ENCODE results near the gene PRCP.

PRCP gene

GRCh38 chr11:82901922-82902485 is 1.8 kb upstream of the PRCP start:
- POLR2A ChIA-PET, result interaction anchor here (1.1 to 1.3 kb wide), 2 partner anchors 292 to 384 kb away, joined by 3 read pairs; partner anchors contain the start of genes ANKRD42 and CCDC90B
- H3K9me3 ChIP-seq (ENCODE audit: control extremely low read depth in 1 of 5, control insufficient read depth in 4 of 5, insufficient read depth in 2 of 5, low read depth in 1 of 5, low read length in 4 of 5), result no peaks in the 10 kb centered on the region
- peak overlapping the region; percentile 69 to 94 (median 78) for H3K4me3 ChIP-seq (ENCODE audit: control insufficient read depth in 1 of 7, extremely low read depth in 1 of 7, insufficient read depth in 4 of 7, low read depth in 2 of 7, low read length in 6 of 7)
- H3K27me3 ChIP-seq (replicated peaks in 2 of 5; ENCODE audit: control insufficient read depth in 4 of 5, insufficient read depth in 5 of 5, low read length in 4 of 5), result no peaks in the 10 kb centered on the region
- 1% methylated on average over 11 of the region's 15 CpGs for WGBS (ENCODE audit: insufficient coverage)
- H3K36me3 ChIP-seq (ENCODE audit: control insufficient read depth in 4 of 4, insufficient read depth in 4 of 4, low read length in 3 of 4), result no peaks in the 10 kb centered on the region
- CTCF ChIA-PET, result interaction anchor here (0.6 to 3.5 kb wide), 12 partner anchors 9 to 394 kb away, joined by 3 to 43 read pairs (median 4); no protein-coding TSS in a partner anchor
- H3K27ac ChIP-seq (ENCODE audit: insufficient read depth in 1 of 2, low read depth in 1 of 2, low read length in 2 of 2, poor library complexity in 1 of 2, severe bottlenecking in 2 of 2), result peak overlapping the region in 1 of 2 experiments; percentile 94
- peaks cover 13 to 43% (median 35%) of the 10 kb centered on the region in 4 experiments for H3K4me1 ChIP-seq (ENCODE audit: control extremely low read depth in 1 of 4, control insufficient read depth in 4 of 4, insufficient read depth in 4 of 4, low read length in 3 of 4)
- DNase-seq, result no peak

- POLR2A ChIA-PET, result interaction anchor here (0.7 to 1.3 kb wide), 3 partner anchors 34 to 385 kb away, joined by 3 read pairs; partner anchors contain the start of genes ANKRD42 and CCDC90B
- Histone ChIP-seq H3K4me1 (ENCODE audit: control extremely low read depth in 1 of 4, control insufficient read depth in 4 of 4, insufficient read depth in 4 of 4, low read length in 3 of 4) (peaks cover 13 to 45% (median 36%) of the 10 kb centered on the region in 4 experiments), H3K4me3 (ENCODE audit: control insufficient read depth in 1 of 7, extremely low read depth in 1 of 7, insufficient read depth in 4 of 7, low read depth in 2 of 7, low read length in 6 of 7) (peak within 1 kb of the TSS; percentile 69 to 94 (median 78)), H3K27me3 (replicated peaks in 2 of 5; ENCODE audit: control insufficient read depth in 4 of 5, insufficient read depth in 5 of 5, low read length in 4 of 5) (no peaks in the 10 kb centered on the region), H3K27ac (ENCODE audit: insufficient read depth in 1 of 2, low read depth in 1 of 2, low read length in 2 of 2, poor library complexity in 1 of 2, severe bottlenecking in 2 of 2) (peak within 1 kb of the TSS; percentile 88 to 94), H3K36me3 (ENCODE audit: control insufficient read depth in 4 of 4, insufficient read depth in 4 of 4, low read length in 3 of 4) (no peaks in the 10 kb centered on the region), H3K9me3 (ENCODE audit: control extremely low read depth in 1 of 5, control insufficient read depth in 4 of 5, insufficient read depth in 2 of 5, low read depth in 1 of 5, low read length in 4 of 5) (no peaks in the 10 kb centered on the region)
- CTCF ChIA-PET, result interaction anchor here (0.6 to 3.5 kb wide), 17 partner anchors 9 to 394 kb away, joined by 3 to 43 read pairs (median 3); partner anchors contain the start of genes FAM181B and RAB30
- under 1% methylated on average over 35 of the region's 49 CpGs for WGBS (ENCODE audit: insufficient coverage)
- peak; percentile 99 for DNase-seq
Measured at GRCh38 chr11:82901165-82901921, 1.1 kb upstream of the PRCP start, which contains the start of gene DDIAS. Gene DDIAS, plus strand, starts transcription at chr11:82901736. Its CDS starts 13,003 bp downstream, at chr11:82914739.

GRCh38 chr11:82899957-82900276 is 313 bp downstream of the PRCP start:
- CTCF ChIA-PET, result interaction anchor here (0.5 to 3.5 kb wide), 7 partner anchors 12 to 350 kb away, joined by 3 to 43 read pairs (median 4); no protein-coding TSS in a partner anchor
- POLR2A ChIA-PET, result interaction anchor here (0.9 kb wide), 1 partner anchor 33 kb away, joined by 3 read pairs; no protein-coding TSS in a partner anchor
- H3K36me3 ChIP-seq (ENCODE audit: control insufficient read depth in 4 of 4, insufficient read depth in 4 of 4, low read length in 3 of 4), result no peaks in the 10 kb centered on the region
- DNase-seq, result no peak
- H3K27me3 ChIP-seq (replicated peaks in 2 of 5; ENCODE audit: control insufficient read depth in 4 of 5, insufficient read depth in 5 of 5, low read length in 4 of 5), result no peaks in the 10 kb centered on the region
- H3K27ac ChIP-seq (ENCODE audit: insufficient read depth in 1 of 2, low read depth in 1 of 2, low read length in 2 of 2, poor library complexity in 1 of 2, severe bottlenecking in 2 of 2), result peak overlapping the region; percentile 88 to 94
- peaks cover 13 to 56% (median 40%) of the 10 kb centered on the region in 4 experiments for H3K4me1 ChIP-seq (ENCODE audit: control extremely low read depth in 1 of 4, control insufficient read depth in 4 of 4, insufficient read depth in 4 of 4, low read length in 3 of 4)
- peak overlapping the region; percentile 69 to 94 (median 78) for H3K4me3 ChIP-seq (ENCODE audit: control insufficient read depth in 1 of 7, extremely low read depth in 1 of 7, insufficient read depth in 4 of 7, low read depth in 2 of 7, low read length in 6 of 7)
- WGBS (ENCODE audit: insufficient coverage), result 0% methylated on average over 6 of the region's 11 CpGs
- no peaks in the 10 kb centered on the region for H3K9me3 ChIP-seq (ENCODE audit: control extremely low read depth in 1 of 5, control insufficient read depth in 4 of 5, insufficient read depth in 2 of 5, low read depth in 1 of 5, low read length in 4 of 5)

GRCh38 chr11:82899186-82899820 is 927 bp downstream of the PRCP start:
- Histone ChIP-seq H3K27ac (ENCODE audit: insufficient read depth in 1 of 2, low read depth in 1 of 2, low read length in 2 of 2, poor library complexity in 1 of 2, severe bottlenecking in 2 of 2) (peak overlapping the region; percentile 88 to 94), H3K36me3 (ENCODE audit: control insufficient read depth in 4 of 4, insufficient read depth in 4 of 4, low read length in 3 of 4) (no peaks in the 10 kb centered on the region), H3K4me1 (ENCODE audit: control extremely low read depth in 1 of 4, control insufficient read depth in 4 of 4, insufficient read depth in 4 of 4, low read length in 3 of 4) (peaks cover 13 to 56% (median 40%) of the 10 kb centered on the region in 4 experiments), H3K9me3 (ENCODE audit: control extremely low read depth in 1 of 5, control insufficient read depth in 4 of 5, insufficient read depth in 2 of 5, low read depth in 1 of 5, low read length in 4 of 5) (no peaks in the 10 kb centered on the region), H3K27me3 (replicated peaks in 2 of 5; ENCODE audit: control insufficient read depth in 4 of 5, insufficient read depth in 5 of 5, low read length in 4 of 5) (no peaks in the 10 kb centered on the region), H3K4me3 (ENCODE audit: control insufficient read depth in 1 of 7, extremely low read depth in 1 of 7, insufficient read depth in 4 of 7, low read depth in 2 of 7, low read length in 6 of 7) (peak overlapping the region in 6 of 7 experiments; percentile 71 to 94 (median 80))
- DNase-seq, result peak in 2 of 3 donors; percentile 68 to 77
- ChIA-PET POLR2A (no interaction called here), CTCF (interaction anchor here (1.8 to 3.5 kb wide), 2 partner anchors 32 to 351 kb away, joined by 5 to 43 read pairs; no protein-coding TSS in a partner anchor)
- 27% methylated on average over 1 of the region's 3 CpGs for WGBS (ENCODE audit: insufficient coverage)

GRCh38 chr11:82898241-82898640 is 2.0 kb downstream of the PRCP start:
- Histone ChIP-seq H3K9me3 (ENCODE audit: control extremely low read depth in 1 of 5, control insufficient read depth in 4 of 5, insufficient read depth in 2 of 5, low read depth in 1 of 5, low read length in 4 of 5) (no peaks in the 10 kb centered on the region), H3K27ac (ENCODE audit: insufficient read depth in 1 of 2, low read depth in 1 of 2, low read length in 2 of 2, poor library complexity in 1 of 2, severe bottlenecking in 2 of 2) (no peak overlapping the region), H3K4me1 (ENCODE audit: control extremely low read depth in 1 of 4, control insufficient read depth in 4 of 4, insufficient read depth in 4 of 4, low read length in 3 of 4) (peaks cover 13 to 56% (median 40%) of the 10 kb centered on the region in 4 experiments), H3K4me3 (ENCODE audit: control insufficient read depth in 1 of 7, extremely low read depth in 1 of 7, insufficient read depth in 4 of 7, low read depth in 2 of 7, low read length in 6 of 7) (no peak overlapping the region), H3K36me3 (ENCODE audit: control insufficient read depth in 4 of 4, insufficient read depth in 4 of 4, low read length in 3 of 4) (no peaks in the 10 kb centered on the region), H3K27me3 (replicated peaks in 2 of 5; ENCODE audit: control insufficient read depth in 4 of 5, insufficient read depth in 5 of 5, low read length in 4 of 5) (no peaks in the 10 kb centered on the region)
- POLR2A ChIA-PET, result no interaction called here
- CTCF ChIA-PET, result interaction anchor here (1.1 to 1.4 kb wide), 2 partner anchors 30 to 31 kb away, joined by 3 to 4 read pairs; no protein-coding TSS in a partner anchor
- no peak for DNase-seq
- WGBS (ENCODE audit: insufficient coverage), result no CpG with 5 or more reads among the region's 1 CpG

GRCh38 chr11:82896183-82896582 is 4.0 kb downstream of the PRCP start:
- no peak for DNase-seq
- Histone ChIP-seq H3K36me3 (ENCODE audit: control insufficient read depth in 4 of 4, insufficient read depth in 4 of 4, low read length in 3 of 4) (no peaks in the 10 kb centered on the region), H3K27ac (ENCODE audit: insufficient read depth in 1 of 2, low read depth in 1 of 2, low read length in 2 of 2, poor library complexity in 1 of 2, severe bottlenecking in 2 of 2) (no peak overlapping the region), H3K9me3 (ENCODE audit: control extremely low read depth in 1 of 5, control insufficient read depth in 4 of 5, insufficient read depth in 2 of 5, low read depth in 1 of 5, low read length in 4 of 5) (no peaks in the 10 kb centered on the region), H3K4me3 (ENCODE audit: control insufficient read depth in 1 of 7, extremely low read depth in 1 of 7, insufficient read depth in 4 of 7, low read depth in 2 of 7, low read length in 6 of 7) (no peak overlapping the region), H3K4me1 (ENCODE audit: control extremely low read depth in 1 of 4, control insufficient read depth in 4 of 4, insufficient read depth in 4 of 4, low read length in 3 of 4) (peaks cover 10 to 46% (median 29%) of the 10 kb centered on the region in 4 experiments), H3K27me3 (replicated peaks in 2 of 5; ENCODE audit: control insufficient read depth in 4 of 5, insufficient read depth in 5 of 5, low read length in 4 of 5) (no peaks in the 10 kb centered on the region)
- ChIA-PET POLR2A (no interaction called here), CTCF (interaction anchor here (0.7 to 1.3 kb wide), 4 partner anchors 17 to 178 kb away, joined by 3 read pairs; no protein-coding TSS in a partner anchor)
- 100% methylated on average over 3 of the region's 6 CpGs for WGBS (ENCODE audit: insufficient coverage)

All from common myeloid progenitor, CD34-positive (primary cell).